K562 (cell line): ENCODE results near the gene ANO2. TPM values are rescaled to one million over a fixed set of nuclear protein-coding genes. Genes with fewer than 3 reads are reported as not detected.

Source experiments
- ATAC-seq: fragments of 200-7000 bp; cut with Tn5 transposase; 3 replicates; pipeline ENCODE4 v1.9.1; 2020; ENCODE audit warnings: moderate library complexity
- BruUV-seq: library from RNA; stranded (reverse); fragments of 400-500 nt; replicated peaks from 2 replicates; lab custom pipeline; 2021; lab: Mats Ljungman, UMichigan
- CTCF ChIA-PET: fragments of 300-600 bp; formaldehyde crosslinking; extraction: SDS; loops from one replicate; lab custom pipeline; 2021; ENCODE audit warnings: low intra/inter-chr PET ratio; lab: Yijun Ruan, JAX
- POLR2A ChIA-PET: fragments of 300-600, 350-650 bp; sonication (Branson Sonifier 250); formaldehyde crosslinking; extraction: SDS; loops from one replicate; lab custom pipeline; 2021; ENCODE audit warnings: antibody characterized with exemption, inconsistent platforms; lab: Yijun Ruan, JAX
- DNase-seq, 4 experiments: peaks; one replicate each; pipeline versions ENCODE4 v3.0.0 to v3.0.0-alpha.2; 2011 to 2018; ENCODE audit warnings: low spot score in 3 of 4, mixed read lengths in 3 of 4; ENCODE audit errors: extremely low read depth in 1 of 4
- FAIRE-seq: peaks from 2 replicates; lab custom pipeline; 2011; peaks lifted over from hg19 to GRCh38; lab: Jason Lieb, UNC
- H2AFZ ChIP-seq: 2 replicates; pipeline ENCODE4 v1.6.0; 2011; ENCODE audit warnings: low read depth, low read length, control low read depth, inconsistent platforms
- H3K27ac ChIP-seq: fragments of 200-600 bp; 3 replicates; pipeline ENCODE4 v1.8.0; 2011; ENCODE audit warnings: low read depth, mild to moderate bottlenecking, control low read depth, inconsistent platforms, low read length, moderate library complexity, mixed read lengths; ENCODE audit errors: extremely low read depth
- H3K27me3 ChIP-seq, 2 experiments: fragments of 300-600 bp in 1 of 2; 2 replicates in 1 of 2; 3 replicates in 1 of 2; pipeline versions ENCODE4 v1.6.0 to v1.8.0; 2011; ENCODE audit warnings: inconsistent platforms in 2 of 2, low read length in 2 of 2, mild to moderate bottlenecking in 1 of 2, mixed read lengths in 1 of 2, moderate library complexity in 1 of 2; ENCODE audit not compliant: control insufficient read depth in 2 of 2, insufficient read depth in 2 of 2
- H3K36me3 ChIP-seq: fragments of 300-600 bp; 3 replicates; pipeline ENCODE4 v1.8.0; 2011; ENCODE audit warnings: mild to moderate bottlenecking, low read length, inconsistent platforms; ENCODE audit not compliant: control insufficient read depth, insufficient read depth
- H3K4me1 ChIP-seq, 2 experiments: fragments of 200-600 bp in 1 of 2; replicated peaks in 1 of 2; 2 replicates in 1 of 2; 3 replicates in 1 of 2; pipeline versions ENCODE4 v1.5.1 to v1.8.0; 2011; ENCODE audit warnings: inconsistent platforms in 2 of 2, low read length in 2 of 2, mild to moderate bottlenecking in 1 of 2, mixed read lengths in 1 of 2, moderate library complexity in 1 of 2; ENCODE audit not compliant: control insufficient read depth in 2 of 2, insufficient read depth in 2 of 2
- H3K4me2 ChIP-seq: 2 replicates; pipeline ENCODE4 v1.6.1; 2011; ENCODE audit warnings: low read length, control low read depth, inconsistent platforms, mixed read lengths; ENCODE audit not compliant: insufficient read depth
- H3K4me3 ChIP-seq: fragments of 200-600 bp; sonication (generic), shearing (Covaris generic); 2 replicates; pipeline ENCODE4 v1.5.1; 2016; ENCODE audit warnings: control low read depth, inconsistent platforms
- H3K79me2 ChIP-seq: fragments of 200-600 bp; 3 replicates; pipeline ENCODE4 v1.8.0; 2011; ENCODE audit warnings: low read length, inconsistent platforms; ENCODE audit not compliant: control insufficient read depth, insufficient read depth
- H3K9ac ChIP-seq, 2 experiments: 2 replicates each; pipeline versions ENCODE4 v1.6.0 to v1.6.1; 2011; ENCODE audit warnings: low read depth in 2 of 2, low read length in 2 of 2, control low read depth in 1 of 2, inconsistent platforms in 1 of 2, mild to moderate bottlenecking in 1 of 2, mixed read lengths in 1 of 2; ENCODE audit not compliant: insufficient read depth in 1 of 2
- H3K9me1 ChIP-seq: one replicate; pipeline ENCODE4 v1.6.0; 2011; ENCODE audit warnings: inconsistent platforms, mild to moderate bottlenecking, low read length, moderate library complexity; ENCODE audit not compliant: control insufficient read depth, insufficient read depth
- H3K9me3 ChIP-seq: replicated peaks from 2 replicates; pipeline ENCODE4 v1.5.1; 2011; ENCODE audit warnings: low read depth, low read length, inconsistent platforms; ENCODE audit not compliant: control insufficient read depth, insufficient read depth
- H4K20me1 ChIP-seq: replicated peaks from 2 replicates; pipeline ENCODE4 v1.6.1; 2011; ENCODE audit warnings: low read length, inconsistent platforms, mixed read lengths; ENCODE audit not compliant: control insufficient read depth, insufficient read depth
- ARID1B ChIP-seq: fragments of 450-650 bp; IDR thresholded peaks from 2 replicates; pipeline ENCODE4 v1.6.1; 2016; ENCODE audit warnings: antibody characterized with exemption, mild to moderate bottlenecking, inconsistent platforms
- BMI1 ChIP-seq: fragments of 150-350 bp; IDR thresholded peaks from 2 replicates; pipeline ENCODE4 v1.6.1; 2014; ENCODE audit warnings: low read length
- CHCHD3 ChIP-seq: fragments of 250-450 bp; sonication (Bioruptor Pico); IDR thresholded peaks from 2 replicates; pipeline ENCODE4 v2.1.2; 2022; ENCODE audit warnings: mild to moderate bottlenecking
- CHD2 ChIP-seq: IDR thresholded peaks from 2 replicates; pipeline ENCODE4 v1.6.1; 2011; ENCODE audit warnings: low read depth, low read length
- HIVEP1 ChIP-seq: fragments of 250-450 bp; sonication (Bioruptor Pico); IDR thresholded peaks from 2 replicates; pipeline ENCODE4 v1.4.0; 2020; ENCODE audit warnings: mild to moderate bottlenecking
- NR1H2 ChIP-seq: sonication (generic); formaldehyde crosslinking; IDR thresholded peaks from 2 replicates; pipeline ENCODE4 v1.4.0; 2020; ENCODE audit warnings: mild to moderate bottlenecking, missing genetic modification reagents
- NRF1 ChIP-seq, 2 experiments: fragments of 450-650 bp; IDR thresholded peaks in 1 of 2; conservative IDR thresholded peaks in 1 of 2; 2 replicates each; pipeline ENCODE4 v1.6.1; 2014; ENCODE audit warnings: mild to moderate bottlenecking in 2 of 2
- SMAD1 ChIP-seq: fragments of 150-350 bp; IDR thresholded peaks from 2 replicates; pipeline ENCODE4 v1.6.1; 2014; ENCODE audit warnings: low read length, low read depth; ENCODE audit not compliant: partially characterized antibody
- SMARCA4 ChIP-seq: fragments of 450-650 bp; IDR thresholded peaks from 2 replicates; pipeline ENCODE4 v1.6.1; 2016
- ZBTB7A ChIP-seq: IDR thresholded peaks from 2 replicates; pipeline ENCODE4 v1.6.1; 2011; ENCODE audit warnings: low read depth, mild to moderate bottlenecking, low read length, moderate library complexity, borderline replicate concordance; ENCODE audit not compliant: control insufficient read depth
- ZC3H4 ChIP-seq: sonication (generic); formaldehyde crosslinking; IDR thresholded peaks from 2 replicates; pipeline ENCODE4 v1.9.0; 2021; ENCODE audit warnings: missing genetic modification reagents, borderline replicate concordance
- ZKSCAN8 ChIP-seq: fragments of 200-800 bp; sonication (Bioruptor generic); IDR thresholded peaks from 2 replicates; pipeline ENCODE4 v1.6.1; 2016; ENCODE audit warnings: missing genetic modification characterization, missing compliant biosample characterization
- ZNF165 ChIP-seq: fragments of 250-450 bp; sonication (Bioruptor Pico); IDR thresholded peaks from 2 replicates; pipeline ENCODE4 v1.4.0; 2020; ENCODE audit warnings: borderline replicate concordance
- ZNF764 ChIP-seq: fragments of 250-450 bp; sonication (Bioruptor Pico); IDR thresholded peaks from 2 replicates; pipeline ENCODE4 v1.4.0; 2020; ENCODE audit warnings: low read depth, mild to moderate bottlenecking, moderate library complexity
- WGBS: fragments of 100-300 bp; shearing (Covaris generic); methylation state at CpG from one replicate; pipeline ENCODE4 v1.1.6; 2016; ENCODE audit warnings: low coverage, mixed read lengths; ENCODE audit not compliant: insufficient coverage; ENCODE audit errors: missing lambda C conversion rate; 5-methylcytosine and 5-hydroxymethylcytosine counted together
- in situ Hi-C: fragments of 300-500 bp; cut with MboI; formaldehyde crosslinking; loops from 4 replicates; pipeline ENCODE4 v1.15.0; 2018; ENCODE audit warnings: inconsistent platforms, mixed read lengths
- intact Hi-C: fragments of 100-400 bp; cut with micrococcal nuclease; formaldehyde crosslinking; loops from 2 replicates; pipeline ENCODE4 v1.14.2; 2022
- polyA plus RNA-seq, 8 experiments: library from polyadenylated mRNA; depleted of rRNA in 4 of 8; stranded (reverse) in 5 of 8; unstranded in 3 of 8; fragments of >200 nt; fragmentation: Nextera tagmentation in 2 of 8; fragmentation: Illumina TruSeq in 1 of 8; extraction: Ambion mirVana in 2 of 8; extraction: Trizol in 1 of 8; gene quantifications; 2 replicates each; pipeline versions ENCODE4 v1.2.1 to v1.2.3, GENCODE V29; 2011 to 2014; ENCODE audit warnings: inconsistent platforms in 1 of 8, missing spikeins in 1 of 8
- total RNA-seq, 7 experiments: library from RNA; depleted of rRNA in 6 of 7; stranded (reverse); fragments of >200 nt in 6 of 7; fragmentation: Illumina TruSeq in 2 of 7; extraction: Trizol in 2 of 7; gene quantifications; 2 replicates each; pipeline versions ENCODE4 v1.2.1 to v1.2.3, GENCODE V29; 2011 to 2021; ENCODE audit warnings: low replicate concordance in 1 of 7

Gene ANO2
- total and polyA plus RNA-seq, 9 of the 15 experiments (the other 6 are each of a cell fraction or from before 2014, with no cell fraction given) = 0.64 TPM; not detected in 8

DNA sequence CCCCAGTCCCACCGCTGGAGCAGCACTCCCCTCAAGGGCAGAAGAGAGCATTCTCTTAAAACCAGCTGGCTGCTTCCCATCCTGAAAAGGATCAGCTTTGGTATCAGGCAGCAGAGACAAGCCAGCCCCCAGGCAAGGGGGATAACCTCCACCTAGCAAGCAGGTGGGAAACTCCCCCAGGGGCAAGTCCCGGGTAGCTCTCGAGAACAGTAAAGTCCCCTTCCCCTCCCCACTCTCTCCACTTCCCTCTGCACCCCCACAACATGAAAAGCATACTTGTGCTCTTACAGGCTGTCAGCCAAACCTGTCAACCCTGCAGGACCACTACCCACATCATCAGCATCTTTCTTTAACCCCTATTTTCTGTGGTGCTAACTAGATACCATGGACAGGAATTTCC lies 259.1 kb downstream of the ANO2 start:
- no peak for TF ChIP-seq ZNF764 (CRISPR knock-in tag)
- TF ChIP-seq CHD2 = no peak
- TF ChIP-seq NR1H2 (CRISPR knock-in tag) = no peak
- TF ChIP-seq BMI1 = no peak
- no peak for TF ChIP-seq ZNF165 (CRISPR knock-in tag)
- TF ChIP-seq ZBTB7A = no peak
- no peak for TF ChIP-seq CHCHD3
- no peak for TF ChIP-seq SMARCA4
- TF ChIP-seq ZC3H4 (CRISPR knock-in tag) = no peak
- no peak for TF ChIP-seq ZKSCAN8 (CRISPR knock-in tag)
- no peak for TF ChIP-seq NRF1 (conservative IDR thresholded peaks at IDR 0.05 in 1 of 2, IDR thresholded peaks at IDR 0.05 in 1 of 2)
- TF ChIP-seq HIVEP1 = no peak
- TF ChIP-seq ARID1B = no peak
- no peak for TF ChIP-seq SMAD1
- H4K20me1 ChIP-seq = no peaks in the 10 kb centered on the region; the same call in 1 of the 2 replicates
- no peaks in the 10 kb centered on the region for H3K36me3 ChIP-seq
- H3K9me1 ChIP-seq = no peaks in the 10 kb centered on the region
- H3K79me2 ChIP-seq = no peaks in the 10 kb centered on the region
- no peaks in the 10 kb centered on the region for H3K9me3 ChIP-seq
- in situ Hi-C loops = no loop called here
- no peak overlapping the region for H3K4me2 ChIP-seq
- WGBS = 0% methylated on average over 3 of the region's 3 CpGs
- intact Hi-C loops = no loop called here
- ATAC-seq (no peak), FAIRE-seq (no peak), DNase-seq (no peak)
- no TSS peak for BruUV-seq
- CTCF ChIA-PET = no interaction called here
- no peaks in the 10 kb centered on the region for H3K4me1 ChIP-seq
- POLR2A ChIA-PET = interaction anchor here (0.6 kb wide), 3 partner anchors 99 to 1306 kb away, joined by 3 read pairs; partner anchors contain the start of gene FGF23
- no peaks in the 10 kb centered on the region; a peak in 1 of 5 replicates for H3K27me3 ChIP-seq
- no peak overlapping the region for H3K9ac ChIP-seq
- no peak overlapping the region for H3K4me3 ChIP-seq
- H2AFZ ChIP-seq = no peak overlapping the region
- H3K27ac ChIP-seq = no peak overlapping the region
